Measurements from ENCODE around the gene UBXN7. TPM values are rescaled to one million over a fixed set of nuclear protein-coding genes. Genes with fewer than 3 reads are reported as not detected.

Gene UBXN7
- total and polyA plus RNA-seq, 9 of the 15 experiments (the other 6 are each of a cell fraction or from before 2014, with no cell fraction given): 3.5 to 44.6 (median 13.4) TPM

- no peaks in the 10 kb centered on the region for H4K20me1 ChIP-seq (replicated peaks; ENCODE audit: control insufficient read depth, insufficient read depth, low read length)
- ATAC-seq (no peak), FAIRE-seq (no peak), DNase-seq (ENCODE audit: extremely low read depth in 1 of 4, low spot score in 3 of 4) (no peak)
- H3K9me1 ChIP-seq (ENCODE audit: control insufficient read depth, insufficient read depth, low read length): no peaks in the 10 kb centered on the region
- no peak overlapping the region for H3K9ac ChIP-seq (ENCODE audit: insufficient read depth in 1 of 2, low read depth in 2 of 2, low read length in 2 of 2)
- H3K9me3 ChIP-seq (replicated peaks; ENCODE audit: control insufficient read depth, insufficient read depth, low read depth, low read length): no peaks in the 10 kb centered on the region; the same call in 1 of the 2 replicates
- peaks cover 14% of the 10 kb centered on the region; the same call in 2 of the 3 replicates for H3K36me3 ChIP-seq (ENCODE audit: control insufficient read depth, insufficient read depth, low read length)
- H3K4me1 ChIP-seq (replicated peaks in 1 of 2; ENCODE audit: control insufficient read depth in 2 of 2, insufficient read depth in 2 of 2, low read length in 2 of 2): peaks cover 5 to 10% of the 10 kb centered on the region in 2 experiments; a peak in 4 of 5 replicates
- no peak overlapping the region for H3K4me2 ChIP-seq (ENCODE audit: insufficient read depth, low read length)
- CTCF ChIA-PET (ENCODE audit: low intra/inter-chr PET ratio): no interaction called here
- no peak overlapping the region for H2AFZ ChIP-seq (ENCODE audit: low read depth, low read length)
- 72% methylated on average over 4 of the region's 4 CpGs for WGBS (ENCODE audit: insufficient coverage, low coverage, missing lambda C conversion rate)
- H3K79me2 ChIP-seq (ENCODE audit: control insufficient read depth, insufficient read depth, low read length): peaks cover 20% of the 10 kb centered on the region
- POLR2A ChIA-PET: interaction anchor here (1.6 kb wide), 1 partner anchor 10 kb away, joined by 4 read pairs; no protein-coding TSS in a partner anchor
- intact Hi-C loops (cut with micrococcal nuclease): no loop called here
- in situ Hi-C loops (cut with MboI): no loop called here
- no peak overlapping the region for H3K4me3 ChIP-seq
- no peaks in the 10 kb centered on the region for H3K27me3 ChIP-seq (ENCODE audit: control insufficient read depth in 2 of 2, insufficient read depth in 2 of 2, low read length in 2 of 2)
- BruUV-seq (replicated peaks): no TSS peak
- H3K27ac ChIP-seq (ENCODE audit: extremely low read depth, low read depth, low read length): no peak overlapping the region
- TF ChIP-seq YBX1 (IDR thresholded peaks at IDR 0.05) (no peak), TFAM (CRISPR knock-in tag; conservative IDR thresholded peaks at IDR 0.05) (no peak), HNRNPH1 (optimal IDR thresholded peaks at IDR 0.05; ENCODE audit: low read depth, low read length) (no peak), IRF9 (tag; IDR thresholded peaks at IDR 0.05) (no peak), CHD7 (IDR thresholded peaks at IDR 0.05; ENCODE audit: low read depth, low read length) (no peak), POLR2G (IDR thresholded peaks at IDR 0.05; ENCODE audit: low read depth, low read length) (no peak), HCFC1 (IDR thresholded peaks at IDR 0.05; ENCODE audit: low read depth, low read length) (no peak), ARID2 (IDR thresholded peaks at IDR 0.05) (no peak), HDAC6 (IDR thresholded peaks at IDR 0.05; ENCODE audit: low read depth, low read length) (no peak), USF2 (CRISPR knock-in tag; IDR thresholded peaks at IDR 0.05) (no peak), ZBED1 (IDR thresholded peaks at IDR 0.05) (no peak)
These were observed 87.6 kb downstream of the UBXN7 start for GRCh38 chr3:196344663-196345062.

Data from K562 (cell line).